Measurements from ENCODE around the gene HSPE1.
"Not testable (repeated sequence)": the region's sequence is repeated elsewhere in the genome, so short reads cannot be mapped to it uniquely, and the experiment has no call there.

HSPE1 gene

GRCh38 chr2:197499594-197500502, at the start of gene HSPE1, which contains the start of gene HSPD1:
HSPE1 (plus strand) TSS chr2:197500379; CDS start chr2:197500437, 58 bp downstream.
HSPD1 (minus strand) TSS chr2:197499840; CDS start chr2:197498848, 992 bp downstream.
- peak; percentile 97 for DNase-seq (ENCODE audit: low spot score)
- TF ChIP-seq, protein P1, sequence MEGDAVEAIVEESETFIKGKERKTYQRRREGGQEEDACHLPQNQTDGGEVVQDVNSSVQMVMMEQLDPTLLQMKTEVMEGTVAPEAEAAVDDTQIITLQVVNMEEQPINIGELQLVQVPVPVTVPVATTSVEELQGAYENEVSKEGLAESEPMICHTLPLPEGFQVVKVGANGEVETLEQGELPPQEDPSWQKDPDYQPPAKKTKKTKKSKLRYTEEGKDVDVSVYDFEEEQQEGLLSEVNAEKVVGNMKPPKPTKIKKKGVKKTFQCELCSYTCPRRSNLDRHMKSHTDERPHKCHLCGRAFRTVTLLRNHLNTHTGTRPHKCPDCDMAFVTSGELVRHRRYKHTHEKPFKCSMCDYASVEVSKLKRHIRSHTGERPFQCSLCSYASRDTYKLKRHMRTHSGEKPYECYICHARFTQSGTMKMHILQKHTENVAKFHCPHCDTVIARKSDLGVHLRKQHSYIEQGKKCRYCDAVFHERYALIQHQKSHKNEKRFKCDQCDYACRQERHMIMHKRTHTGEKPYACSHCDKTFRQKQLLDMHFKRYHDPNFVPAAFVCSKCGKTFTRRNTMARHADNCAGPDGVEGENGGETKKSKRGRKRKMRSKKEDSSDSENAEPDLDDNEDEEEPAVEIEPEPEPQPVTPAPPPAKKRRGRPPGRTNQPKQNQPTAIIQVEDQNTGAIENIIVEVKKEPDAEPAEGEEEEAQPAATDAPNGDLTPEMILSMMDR (IDR thresholded peaks at IDR 0.05; ENCODE audit: extremely low read depth, missing control alignments) = peak; percentile 37

- DNase-seq (ENCODE audit: low spot score) = no peak
- TF ChIP-seq, protein P1 (IDR thresholded peaks at IDR 0.05; ENCODE audit: extremely low read depth, missing control alignments) = no peak
Observed at GRCh38 chr2:197450465-197450864, 49.7 kb upstream of the HSPE1 start.

- not testable (repeated sequence) for DNase-seq (ENCODE audit: low spot score)
Observed at GRCh38 chr2:197450935-197451358, 49.2 kb upstream of the HSPE1 start.

DNA sequence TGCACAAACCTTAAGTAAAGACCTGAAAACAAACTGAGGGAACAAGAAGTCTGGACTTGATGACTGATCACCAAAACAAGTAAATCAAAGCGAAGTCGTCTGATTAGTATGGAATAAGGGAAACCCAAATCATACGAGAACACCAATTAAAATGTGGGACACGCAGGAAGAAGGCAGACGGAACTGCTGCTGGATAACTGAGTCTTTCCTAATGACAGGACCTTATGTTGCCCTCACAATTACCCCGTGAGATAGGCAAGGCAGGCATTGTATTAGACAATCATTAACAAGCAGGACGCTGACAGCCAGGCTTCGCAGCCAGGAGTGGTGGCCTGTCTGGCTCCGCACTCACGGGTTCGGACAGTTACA, 47.4 kb upstream of the HSPE1 start:
- TF ChIP-seq, protein P1 (IDR thresholded peaks at IDR 0.05; ENCODE audit: extremely low read depth, missing control alignments) = no peak

DNA sequence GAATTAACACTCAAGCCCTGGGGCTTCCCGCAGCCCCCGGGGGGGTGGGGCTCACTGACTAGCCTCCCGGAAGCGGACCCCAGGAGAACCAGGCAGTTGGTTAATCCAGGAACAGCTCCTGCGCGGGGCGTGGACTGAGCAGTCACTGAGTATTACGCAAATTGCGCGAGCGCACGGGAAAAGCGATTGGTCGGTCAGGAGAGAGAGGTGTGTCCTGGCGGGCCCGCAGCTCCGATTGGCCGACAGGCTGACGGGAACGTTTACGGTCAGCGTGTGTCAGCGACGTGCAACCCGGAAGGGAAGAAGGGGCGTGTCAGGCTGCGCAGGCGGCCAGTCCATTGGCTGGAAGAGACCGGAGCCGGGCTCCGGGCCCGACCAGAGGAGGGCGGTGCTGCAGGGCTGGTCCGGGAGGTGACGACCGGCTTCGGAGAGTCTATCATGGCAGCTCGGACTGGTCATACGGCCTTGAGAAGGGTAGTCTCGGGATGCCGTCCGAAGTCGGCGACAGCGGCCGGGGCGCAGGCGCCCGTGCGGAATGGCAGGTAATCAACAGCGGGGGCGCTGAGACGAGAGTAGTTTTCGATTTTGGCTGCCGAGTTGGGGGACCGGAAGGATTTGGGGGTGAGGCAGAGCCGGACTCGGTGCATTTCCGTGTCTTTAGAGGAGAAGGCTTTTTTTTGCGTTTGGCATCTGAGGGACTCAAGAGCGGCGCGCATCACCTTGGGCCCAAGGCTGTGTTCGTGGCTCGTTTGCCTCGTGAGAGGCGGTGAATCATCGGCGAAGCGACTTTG, 46.9 kb upstream of the HSPE1 start, which contains the start of gene COQ10B:
Gene COQ10B (plus strand): TSS at position 430 of the 791 bp plus-strand sequence. CDS start 9 bp downstream, at position 439.
- TF ChIP-seq, protein P1 (IDR thresholded peaks at IDR 0.05; ENCODE audit: extremely low read depth, missing control alignments) = no peak
- DNase-seq (ENCODE audit: low spot score) = peak; percentile 96

More for the DNA sequence above, 47.4 kb upstream of the HSPE1 start:
- no peak for DNase-seq (ENCODE audit: low spot score)

GRCh38 chr2:197453914-197454398, 46.2 kb upstream of the HSPE1 start:
- DNase-seq (ENCODE audit: low spot score) = peak; percentile 69
- TF ChIP-seq, protein P1 (IDR thresholded peaks at IDR 0.05; ENCODE audit: extremely low read depth, missing control alignments) = no peak

GRCh38 chr2:197454923-197455322, 45.3 kb upstream of the HSPE1 start:
- TF ChIP-seq, protein P1 (IDR thresholded peaks at IDR 0.05; ENCODE audit: extremely low read depth, missing control alignments) = no peak

More at GRCh38 chr2:197454923-197455322, 45.3 kb upstream of the HSPE1 start:
- no peak for DNase-seq (ENCODE audit: low spot score)
